HG02798 (cell line): ENCODE data around the gene SGCB.

Experiments used
- ATAC-seq: cut with Tn5 transposase; IDR thresholded peaks from one replicate; pipeline ENCODE4 v1.9.1; 2021; ENCODE audit warnings: mild to moderate bottlenecking; ENCODE audit not compliant: unreplicated experiment, poor library complexity

The SGCB gene

GRCh38 chr4:52028970-52029369 lies 9.1 kb downstream of the SGCB start:
- no peak for ATAC-seq

DNA sequence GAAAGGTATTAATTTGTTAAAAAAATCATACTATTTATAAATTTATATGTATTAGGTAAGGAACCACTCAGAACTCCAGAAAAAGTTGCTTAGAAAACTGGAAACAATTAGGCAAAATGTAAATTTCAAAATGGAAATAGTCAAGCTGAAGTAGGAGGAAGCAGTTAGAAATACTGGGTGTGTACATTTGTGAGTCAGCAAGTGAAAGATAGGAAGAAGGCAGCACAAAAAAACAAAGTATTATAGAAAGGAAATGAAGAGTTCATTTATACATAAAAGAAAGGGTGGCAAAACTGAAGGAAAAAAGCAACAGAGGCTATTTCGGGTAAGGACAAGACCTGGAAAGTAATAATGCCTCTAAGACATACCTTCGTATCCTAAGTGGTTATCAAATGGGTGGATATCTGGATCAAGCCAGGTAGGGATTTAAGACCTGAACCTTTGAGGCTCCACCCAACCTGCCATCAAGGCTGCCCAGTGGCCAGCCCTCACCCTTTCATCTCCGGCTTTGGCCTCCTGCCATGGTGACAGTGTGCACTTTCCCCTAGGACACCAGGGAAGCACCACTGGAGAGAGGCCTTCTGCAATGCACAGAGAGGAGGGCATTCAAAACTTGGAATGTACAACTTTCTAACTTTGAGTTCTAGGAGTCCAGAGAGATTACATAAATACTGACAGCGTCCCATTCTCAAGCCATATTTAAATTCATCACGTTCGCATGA lies 18.0 kb downstream of the SGCB start, which contains the start of gene LRRC66:
Gene LRRC66, minus strand, starts transcription at position 428 of the 722 bp plus-strand sequence. CDS start 2,750 bp downstream, outside the sequence.
- no peak for ATAC-seq

DNA sequence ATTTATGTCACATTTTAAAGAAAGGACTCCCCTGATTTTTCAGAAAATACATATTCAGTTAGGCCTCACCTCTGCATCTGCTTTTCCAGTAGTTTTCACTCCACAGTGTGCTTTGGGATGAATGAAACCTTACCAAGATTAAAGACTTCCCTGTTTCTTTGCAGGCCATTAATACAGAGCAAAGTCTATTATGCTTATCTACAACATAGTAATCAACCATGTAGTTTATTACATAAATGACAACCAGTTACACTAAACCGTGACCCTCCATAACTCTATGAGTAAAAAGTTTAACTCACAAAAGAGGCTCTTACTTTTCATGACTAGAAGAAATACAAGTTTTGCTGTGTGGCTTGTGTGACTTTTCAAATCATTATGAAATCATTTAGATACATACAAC lies 20.3 kb downstream of the SGCB start:
- no peak for ATAC-seq

DNA sequence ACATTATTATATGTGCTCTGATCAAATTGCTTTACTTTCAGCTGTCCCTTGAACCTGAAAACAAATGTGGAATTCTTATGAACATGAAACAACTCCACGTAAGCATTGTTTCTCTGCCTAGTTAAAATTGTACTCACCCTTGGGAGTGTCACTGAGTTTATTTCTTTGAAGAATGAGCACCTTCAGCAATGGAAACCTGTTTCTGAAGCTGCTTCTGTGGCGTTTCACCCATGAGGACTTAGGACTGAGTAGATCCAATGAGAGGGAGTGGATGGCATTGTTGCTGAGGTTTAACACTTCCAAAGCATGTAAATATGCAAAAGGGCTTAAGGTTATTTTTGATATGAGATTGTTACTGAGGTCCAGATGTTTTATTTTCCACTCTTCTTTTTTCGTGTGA lies 21.1 kb downstream of the SGCB start:
- no peak for ATAC-seq

DNA sequence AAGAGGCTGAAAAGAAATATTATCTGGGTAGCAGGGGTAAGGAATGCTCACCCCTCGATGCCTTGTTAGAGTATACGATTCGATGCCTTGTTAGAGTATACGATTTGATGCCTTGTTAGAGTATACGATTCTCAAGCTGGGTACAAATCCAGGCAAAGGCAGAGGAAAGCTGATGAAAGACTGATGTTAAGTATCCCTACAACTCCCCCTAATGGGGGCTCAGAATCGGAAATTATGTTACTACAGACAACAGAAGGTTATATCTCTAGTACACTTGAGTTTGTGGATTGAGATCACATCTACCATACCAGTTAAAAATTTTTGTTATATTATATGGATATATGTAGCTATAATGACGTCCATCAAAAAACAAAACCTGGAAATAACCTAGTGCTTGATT lies 22.7 kb downstream of the SGCB start:
- ATAC-seq: no peak

DNA sequence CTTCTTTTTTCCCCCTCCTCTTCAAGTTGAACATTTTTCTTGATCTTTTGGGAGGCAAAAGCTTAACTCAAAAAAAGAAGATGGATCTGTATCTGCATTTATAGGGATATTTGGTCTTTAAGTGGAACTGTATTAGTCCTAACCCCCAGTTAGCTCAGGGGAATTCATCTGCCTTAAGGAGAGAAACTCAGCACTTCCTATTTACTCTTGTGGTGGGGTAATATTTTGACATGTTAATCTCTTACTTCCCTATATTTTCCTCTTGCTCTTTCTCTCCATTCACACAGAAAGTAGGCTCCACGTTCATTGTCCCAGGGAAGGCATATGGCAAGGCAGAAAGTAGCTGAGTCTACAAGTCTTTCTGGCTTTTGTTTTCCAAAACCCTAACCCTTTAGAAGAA lies 23.2 kb downstream of the SGCB start:
- ATAC-seq: no peak

GRCh38 chr4:52012651-52013050 lies 25.4 kb downstream of the SGCB start:
- no peak for ATAC-seq

GRCh38 chr4:52010986-52011385 lies 27.1 kb downstream of the SGCB start:
- ATAC-seq: no peak

GRCh38 chr4:52006887-52007286 lies 31.2 kb downstream of the SGCB start:
- ATAC-seq: no peak

GRCh38 chr4:52005604-52006273 lies 32.4 kb downstream of the SGCB start:
- ATAC-seq: no peak

DNA sequence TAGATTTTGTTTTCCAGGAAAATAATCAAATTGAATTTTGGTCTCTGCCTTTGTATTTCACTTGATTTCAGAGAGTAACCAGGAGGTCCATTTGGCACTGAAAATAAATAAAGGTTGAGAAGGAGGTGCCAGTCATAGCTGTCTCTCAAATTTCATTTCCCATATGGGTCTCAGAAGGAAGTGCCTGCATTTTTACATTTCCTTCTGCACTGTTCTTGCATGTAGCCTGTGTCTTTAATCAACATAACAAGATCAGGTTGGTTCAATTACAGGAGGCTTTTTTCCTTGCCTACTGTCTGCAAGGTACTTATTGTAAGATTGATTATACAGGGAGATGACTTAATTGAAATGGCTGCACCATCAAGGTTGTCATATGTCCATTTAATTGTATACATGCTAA lies 33.7 kb downstream of the SGCB start:
- no peak for ATAC-seq

GRCh38 chr4:52001616-52002015 lies 36.5 kb downstream of the SGCB start:
- no peak for ATAC-seq

- ATAC-seq: no peak
Measured at GRCh38 chr4:51999250-51999649, 38.8 kb downstream of the SGCB start.

- ATAC-seq: no peak
Measured at GRCh38 chr4:51998837-51999236, 39.3 kb downstream of the SGCB start.

DNA sequence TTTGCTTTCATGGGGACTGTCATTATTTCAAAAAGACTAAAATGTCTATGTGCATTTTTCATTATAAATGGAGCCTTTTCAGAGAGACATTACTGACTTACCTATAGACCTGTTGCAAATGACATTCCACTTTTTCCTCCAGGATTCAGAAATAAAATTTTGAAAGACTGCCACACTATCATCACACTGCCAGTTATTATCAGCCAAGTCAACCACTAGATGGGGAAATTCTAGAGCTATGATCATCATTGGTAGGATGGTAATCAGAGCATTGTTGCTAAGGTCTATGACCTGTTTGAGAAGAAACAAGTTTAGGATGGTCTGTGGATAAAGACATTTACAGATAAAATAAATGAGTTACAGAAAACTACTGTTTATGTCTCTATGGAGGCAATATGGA lies 40.5 kb downstream of the SGCB start:
- no peak for ATAC-seq

- ATAC-seq: no peak
Measured at GRCh38 chr4:51995647-51996220, 42.4 kb downstream of the SGCB start.
